ENCODE results near the gene ARIH2. TPM values are rescaled to one million over a fixed set of nuclear protein-coding genes. Genes with fewer than 3 reads are reported as not detected.

The ARIH2 gene
- total and polyA plus RNA-seq, 9 of the 15 experiments (the other 6 are each of a cell fraction or from before 2014, with no cell fraction given): 27.0 to 120 (median 108) TPM

DNA sequence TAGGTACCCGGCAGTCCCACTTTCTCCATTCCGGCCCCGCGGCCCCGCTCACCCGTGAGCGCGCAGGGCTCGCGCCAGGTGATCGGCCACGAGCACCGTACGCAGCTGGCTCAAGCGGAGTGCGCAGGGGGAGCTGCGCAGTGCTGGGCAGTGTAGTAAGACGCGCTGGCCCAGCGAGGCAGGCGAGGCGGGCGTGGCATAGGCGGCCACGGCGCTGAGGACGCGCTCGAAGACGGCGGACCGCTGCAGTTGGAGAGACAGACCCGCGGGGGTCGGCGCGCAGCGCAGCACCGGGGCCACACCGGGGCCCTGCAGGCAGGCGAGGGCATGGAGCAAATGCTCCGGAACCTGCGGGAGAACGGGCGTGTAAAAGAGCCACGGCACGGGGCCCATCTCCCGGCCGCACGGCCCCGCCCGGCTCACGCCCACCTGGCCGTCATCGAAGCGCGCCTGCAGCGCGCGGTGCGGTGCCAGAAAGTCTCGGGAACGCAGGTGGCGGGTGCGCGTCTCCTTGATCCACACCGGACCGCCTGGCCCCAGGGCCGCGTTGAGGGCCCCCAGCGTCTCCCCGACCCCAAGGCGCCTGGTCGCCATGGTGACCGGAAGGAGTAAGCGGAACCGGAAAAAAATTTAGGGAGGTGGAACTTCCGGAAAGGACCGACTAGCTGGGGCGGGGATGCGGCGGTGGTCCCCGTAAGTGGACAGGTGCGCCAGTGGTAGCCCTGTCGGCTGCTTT lies 99.5 kb downstream of the ARIH2 start, which contains the start of gene DALRD3 (continued):
- TF ChIP-seq, protein P1, sequence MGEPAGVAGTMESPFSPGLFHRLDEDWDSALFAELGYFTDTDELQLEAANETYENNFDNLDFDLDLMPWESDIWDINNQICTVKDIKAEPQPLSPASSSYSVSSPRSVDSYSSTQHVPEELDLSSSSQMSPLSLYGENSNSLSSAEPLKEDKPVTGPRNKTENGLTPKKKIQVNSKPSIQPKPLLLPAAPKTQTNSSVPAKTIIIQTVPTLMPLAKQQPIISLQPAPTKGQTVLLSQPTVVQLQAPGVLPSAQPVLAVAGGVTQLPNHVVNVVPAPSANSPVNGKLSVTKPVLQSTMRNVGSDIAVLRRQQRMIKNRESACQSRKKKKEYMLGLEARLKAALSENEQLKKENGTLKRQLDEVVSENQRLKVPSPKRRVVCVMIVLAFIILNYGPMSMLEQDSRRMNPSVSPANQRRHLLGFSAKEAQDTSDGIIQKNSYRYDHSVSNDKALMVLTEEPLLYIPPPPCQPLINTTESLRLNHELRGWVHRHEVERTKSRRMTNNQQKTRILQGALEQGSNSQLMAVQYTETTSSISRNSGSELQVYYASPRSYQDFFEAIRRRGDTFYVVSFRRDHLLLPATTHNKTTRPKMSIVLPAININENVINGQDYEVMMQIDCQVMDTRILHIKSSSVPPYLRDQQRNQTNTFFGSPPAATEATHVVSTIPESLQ (CRISPR knock-in tag; IDR thresholded peaks at IDR 0.05): no peak
- TF ChIP-seq, protein P2, sequence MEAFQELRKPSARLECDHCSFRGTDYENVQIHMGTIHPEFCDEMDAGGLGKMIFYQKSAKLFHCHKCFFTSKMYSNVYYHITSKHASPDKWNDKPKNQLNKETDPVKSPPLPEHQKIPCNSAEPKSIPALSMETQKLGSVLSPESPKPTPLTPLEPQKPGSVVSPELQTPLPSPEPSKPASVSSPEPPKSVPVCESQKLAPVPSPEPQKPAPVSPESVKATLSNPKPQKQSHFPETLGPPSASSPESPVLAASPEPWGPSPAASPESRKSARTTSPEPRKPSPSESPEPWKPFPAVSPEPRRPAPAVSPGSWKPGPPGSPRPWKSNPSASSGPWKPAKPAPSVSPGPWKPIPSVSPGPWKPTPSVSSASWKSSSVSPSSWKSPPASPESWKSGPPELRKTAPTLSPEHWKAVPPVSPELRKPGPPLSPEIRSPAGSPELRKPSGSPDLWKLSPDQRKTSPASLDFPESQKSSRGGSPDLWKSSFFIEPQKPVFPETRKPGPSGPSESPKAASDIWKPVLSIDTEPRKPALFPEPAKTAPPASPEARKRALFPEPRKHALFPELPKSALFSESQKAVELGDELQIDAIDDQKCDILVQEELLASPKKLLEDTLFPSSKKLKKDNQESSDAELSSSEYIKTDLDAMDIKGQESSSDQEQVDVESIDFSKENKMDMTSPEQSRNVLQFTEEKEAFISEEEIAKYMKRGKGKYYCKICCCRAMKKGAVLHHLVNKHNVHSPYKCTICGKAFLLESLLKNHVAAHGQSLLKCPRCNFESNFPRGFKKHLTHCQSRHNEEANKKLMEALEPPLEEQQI (IDR thresholded peaks at IDR 0.05): no peak
- TF ChIP-seq ZBED1 (IDR thresholded peaks at IDR 0.05) (0 out of 2 replicates have a peak, but pooled peaks have one; percentile 22), FOXP1 (CRISPR knock-in tag; IDR thresholded peaks at IDR 0.05) (no peak; the same call in 1 of the 2 replicates), KLF13 (tag; IDR thresholded peaks at IDR 0.05; ENCODE audit: borderline replicate concordance, low read depth) (0 out of 2 replicates have a peak, but pooled peaks have one; percentile 13), GATA2 (CRISPR knock-in tag; IDR thresholded peaks at IDR 0.05) (no peak), ETV1 (tag; conservative IDR thresholded peaks at IDR 0.05; ENCODE audit: low read depth) (peak; percentile 62), ZNF780A (CRISPR knock-in tag; IDR thresholded peaks at IDR 0.05) (peak; percentile 11; the same call in 1 of the 2 replicates), POLR3G (IDR thresholded peaks at IDR 0.05; ENCODE audit: extremely low read depth, insufficient read length, insufficient replicate concordance) (no peak), ZNF217 (CRISPR knock-in tag; IDR thresholded peaks at IDR 0.05) (no peak)
- TF ChIP-seq, protein P3, sequence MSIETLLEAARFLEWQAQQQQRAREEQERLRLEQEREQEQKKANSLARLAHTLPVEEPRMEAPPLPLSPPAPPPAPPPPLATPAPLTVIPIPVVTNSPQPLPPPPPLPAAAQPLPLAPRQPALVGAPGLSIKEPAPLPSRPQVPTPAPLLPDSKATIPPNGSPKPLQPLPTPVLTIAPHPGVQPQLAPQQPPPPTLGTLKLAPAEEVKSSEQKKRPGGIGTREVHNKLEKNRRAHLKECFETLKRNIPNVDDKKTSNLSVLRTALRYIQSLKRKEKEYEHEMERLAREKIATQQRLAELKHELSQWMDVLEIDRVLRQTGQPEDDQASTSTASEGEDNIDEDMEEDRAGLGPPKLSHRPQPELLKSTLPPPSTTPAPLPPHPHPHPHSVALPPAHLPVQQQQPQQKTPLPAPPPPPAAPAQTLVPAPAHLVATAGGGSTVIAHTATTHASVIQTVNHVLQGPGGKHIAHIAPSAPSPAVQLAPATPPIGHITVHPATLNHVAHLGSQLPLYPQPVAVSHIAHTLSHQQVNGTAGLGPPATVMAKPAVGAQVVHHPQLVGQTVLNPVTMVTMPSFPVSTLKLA (conservative IDR thresholded peaks at IDR 0.05): peak; percentile 79 to 91
- TF ChIP-seq, protein P4, sequence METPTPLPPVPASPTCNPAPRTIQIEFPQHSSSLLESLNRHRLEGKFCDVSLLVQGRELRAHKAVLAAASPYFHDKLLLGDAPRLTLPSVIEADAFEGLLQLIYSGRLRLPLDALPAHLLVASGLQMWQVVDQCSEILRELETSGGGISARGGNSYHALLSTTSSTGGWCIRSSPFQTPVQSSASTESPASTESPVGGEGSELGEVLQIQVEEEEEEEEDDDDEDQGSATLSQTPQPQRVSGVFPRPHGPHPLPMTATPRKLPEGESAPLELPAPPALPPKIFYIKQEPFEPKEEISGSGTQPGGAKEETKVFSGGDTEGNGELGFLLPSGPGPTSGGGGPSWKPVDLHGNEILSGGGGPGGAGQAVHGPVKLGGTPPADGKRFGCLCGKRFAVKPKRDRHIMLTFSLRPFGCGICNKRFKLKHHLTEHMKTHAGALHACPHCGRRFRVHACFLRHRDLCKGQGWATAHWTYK (CRISPR knock-in tag; IDR thresholded peaks at IDR 0.05): 0 out of 2 replicates have a peak, but pooled peaks have one; percentile 43
- TF ChIP-seq, protein P5, sequence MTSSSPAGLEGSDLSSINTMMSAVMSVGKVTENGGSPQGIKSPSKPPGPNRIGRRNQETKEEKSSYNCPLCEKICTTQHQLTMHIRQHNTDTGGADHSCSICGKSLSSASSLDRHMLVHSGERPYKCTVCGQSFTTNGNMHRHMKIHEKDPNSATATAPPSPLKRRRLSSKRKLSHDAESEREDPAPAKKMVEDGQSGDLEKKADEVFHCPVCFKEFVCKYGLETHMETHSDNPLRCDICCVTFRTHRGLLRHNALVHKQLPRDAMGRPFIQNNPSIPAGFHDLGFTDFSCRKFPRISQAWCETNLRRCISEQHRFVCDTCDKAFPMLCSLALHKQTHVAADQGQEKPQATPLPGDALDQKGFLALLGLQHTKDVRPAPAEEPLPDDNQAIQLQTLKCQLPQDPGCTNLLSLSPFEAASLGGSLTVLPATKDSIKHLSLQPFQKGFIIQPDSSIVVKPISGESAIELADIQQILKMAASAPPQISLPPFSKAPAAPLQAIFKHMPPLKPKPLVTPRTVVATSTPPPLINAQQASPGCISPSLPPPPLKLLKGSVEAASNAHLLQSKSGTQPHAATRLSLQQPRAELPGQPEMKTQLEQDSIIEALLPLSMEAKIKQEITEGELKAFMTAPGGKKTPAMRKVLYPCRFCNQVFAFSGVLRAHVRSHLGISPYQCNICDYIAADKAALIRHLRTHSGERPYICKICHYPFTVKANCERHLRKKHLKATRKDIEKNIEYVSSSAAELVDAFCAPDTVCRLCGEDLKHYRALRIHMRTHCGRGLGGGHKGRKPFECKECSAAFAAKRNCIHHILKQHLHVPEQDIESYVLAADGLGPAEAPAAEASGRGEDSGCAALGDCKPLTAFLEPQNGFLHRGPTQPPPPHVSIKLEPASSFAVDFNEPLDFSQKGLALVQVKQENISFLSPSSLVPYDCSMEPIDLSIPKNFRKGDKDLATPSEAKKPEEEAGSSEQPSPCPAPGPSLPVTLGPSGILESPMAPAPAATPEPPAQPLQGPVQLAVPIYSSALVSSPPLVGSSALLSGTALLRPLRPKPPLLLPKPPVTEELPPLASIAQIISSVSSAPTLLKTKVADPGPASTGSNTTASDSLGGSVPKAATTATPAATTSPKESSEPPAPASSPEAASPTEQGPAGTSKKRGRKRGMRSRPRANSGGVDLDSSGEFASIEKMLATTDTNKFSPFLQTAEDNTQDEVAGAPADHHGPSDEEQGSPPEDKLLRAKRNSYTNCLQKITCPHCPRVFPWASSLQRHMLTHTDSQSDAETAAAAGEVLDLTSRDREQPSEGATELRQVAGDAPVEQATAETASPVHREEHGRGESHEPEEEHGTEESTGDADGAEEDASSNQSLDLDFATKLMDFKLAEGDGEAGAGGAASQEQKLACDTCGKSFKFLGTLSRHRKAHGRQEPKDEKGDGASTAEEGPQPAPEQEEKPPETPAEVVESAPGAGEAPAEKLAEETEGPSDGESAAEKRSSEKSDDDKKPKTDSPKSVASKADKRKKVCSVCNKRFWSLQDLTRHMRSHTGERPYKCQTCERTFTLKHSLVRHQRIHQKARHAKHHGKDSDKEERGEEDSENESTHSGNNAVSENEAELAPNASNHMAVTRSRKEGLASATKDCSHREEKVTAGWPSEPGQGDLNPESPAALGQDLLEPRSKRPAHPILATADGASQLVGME (CRISPR knock-in tag; IDR thresholded peaks at IDR 0.05): no peak
